HG03558 (cell line): Measurements from ENCODE around the gene RAB4B.
"Not testable (repeated sequence)": the region's sequence is repeated elsewhere in the genome, so short reads cannot be mapped to it uniquely, and the experiment has no call there.

Experiments
- ATAC-seq: cut with Tn5 transposase; IDR thresholded peaks from one replicate; pipeline ENCODE4 v1.9.1; 2021; ENCODE audit warnings: moderate number of reproducible peaks; ENCODE audit not compliant: unreplicated experiment; ENCODE audit errors: extremely low read depth

RAB4B gene

DNA sequence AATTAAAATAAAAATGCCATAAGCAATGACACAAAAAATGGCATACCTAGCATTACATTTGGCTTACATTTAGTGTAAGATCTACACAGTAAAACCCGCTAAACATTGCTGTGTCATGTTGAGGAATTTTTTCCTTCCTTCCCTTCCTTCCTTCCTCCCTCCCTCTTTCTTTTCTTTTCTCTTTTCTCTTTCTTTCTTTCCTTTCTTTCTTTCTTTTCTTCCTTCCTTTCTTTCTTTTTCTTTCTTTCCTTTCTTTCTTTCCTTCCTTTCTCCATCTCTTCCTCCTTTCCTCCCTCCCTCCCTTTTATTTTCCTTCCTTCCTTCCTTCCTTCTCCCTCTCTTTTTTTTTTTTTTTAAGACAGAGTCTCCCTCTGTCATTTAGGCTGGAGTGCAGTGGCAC is 60.4 kb downstream of the RAB4B start:
- not testable (repeated sequence) for ATAC-seq

- not testable (repeated sequence) for ATAC-seq
Measured at GRCh38 chr19:40842012-40842411, 64.0 kb downstream of the RAB4B start.

DNA sequence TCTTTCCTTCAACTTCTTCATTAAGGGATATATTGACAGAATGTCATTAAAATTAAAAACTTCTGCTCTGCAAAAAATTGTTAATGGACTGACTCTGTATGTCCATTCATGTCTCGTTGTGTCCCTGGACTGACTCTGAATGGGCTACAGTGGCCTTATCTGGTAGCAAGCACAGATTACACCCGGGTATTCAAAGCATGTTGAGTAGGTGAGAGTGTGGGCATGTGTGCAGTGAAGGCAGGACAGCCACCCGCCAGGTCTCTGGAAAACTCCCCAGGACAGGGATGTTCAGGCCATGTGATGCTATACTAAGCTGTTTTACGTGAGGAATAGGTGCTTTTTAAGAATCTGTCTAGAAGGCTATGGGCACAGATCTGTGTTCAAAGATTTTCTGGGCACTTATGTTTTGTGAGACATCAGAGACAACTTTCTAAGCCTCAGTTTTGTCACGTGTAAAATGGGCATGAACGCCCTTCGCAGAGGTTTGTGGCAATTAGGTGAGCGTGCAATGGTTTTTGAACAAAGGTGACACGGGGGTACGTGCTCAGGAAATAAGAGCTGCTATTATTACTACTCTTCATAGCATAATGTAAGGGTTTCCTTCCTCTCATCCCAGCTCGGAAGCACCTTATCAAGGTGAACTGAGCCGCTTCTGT is 65.1 kb downstream of the RAB4B start:
- not testable (repeated sequence) for ATAC-seq

GRCh38 chr19:40843653-40844052 is 65.6 kb downstream of the RAB4B start:
- not testable (repeated sequence) for ATAC-seq
